Measurements from ENCODE around the gene RUNX3. TPM values are rescaled to one million over a fixed set of nuclear protein-coding genes. Genes with fewer than 3 reads are reported as not detected.
"Not testable (repeated sequence)": the region's sequence is repeated elsewhere in the genome, so short reads cannot be mapped to it uniquely, and the experiment has no call there.

The RUNX3 gene
- total RNA-seq, 1 donor from 2014 or later = 5.3 TPM

DNA sequence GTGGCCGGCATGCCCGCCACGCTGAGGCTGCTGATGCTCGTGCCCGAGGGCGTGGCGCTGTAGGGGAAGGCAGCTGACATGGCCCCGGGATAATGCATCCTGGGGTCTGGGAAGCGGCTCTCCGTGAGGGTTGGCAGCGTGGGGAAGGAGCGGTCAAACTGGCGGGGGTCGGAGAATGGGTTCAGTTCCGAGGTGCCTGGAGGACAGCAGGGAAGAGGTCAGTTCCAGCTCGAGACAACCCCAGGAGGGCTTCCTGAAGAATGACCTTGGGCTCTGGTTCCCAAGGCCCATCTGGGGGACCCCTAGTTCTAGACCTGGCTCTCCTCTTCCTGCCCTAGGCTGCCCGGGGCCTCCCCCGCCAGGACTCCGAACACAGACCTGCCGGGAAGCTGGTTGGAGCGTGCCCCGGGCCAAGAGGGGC lies 27.6 kb downstream of the RUNX3 start:
- no peak for DNase-seq (ENCODE audit: low spot score)

DNA sequence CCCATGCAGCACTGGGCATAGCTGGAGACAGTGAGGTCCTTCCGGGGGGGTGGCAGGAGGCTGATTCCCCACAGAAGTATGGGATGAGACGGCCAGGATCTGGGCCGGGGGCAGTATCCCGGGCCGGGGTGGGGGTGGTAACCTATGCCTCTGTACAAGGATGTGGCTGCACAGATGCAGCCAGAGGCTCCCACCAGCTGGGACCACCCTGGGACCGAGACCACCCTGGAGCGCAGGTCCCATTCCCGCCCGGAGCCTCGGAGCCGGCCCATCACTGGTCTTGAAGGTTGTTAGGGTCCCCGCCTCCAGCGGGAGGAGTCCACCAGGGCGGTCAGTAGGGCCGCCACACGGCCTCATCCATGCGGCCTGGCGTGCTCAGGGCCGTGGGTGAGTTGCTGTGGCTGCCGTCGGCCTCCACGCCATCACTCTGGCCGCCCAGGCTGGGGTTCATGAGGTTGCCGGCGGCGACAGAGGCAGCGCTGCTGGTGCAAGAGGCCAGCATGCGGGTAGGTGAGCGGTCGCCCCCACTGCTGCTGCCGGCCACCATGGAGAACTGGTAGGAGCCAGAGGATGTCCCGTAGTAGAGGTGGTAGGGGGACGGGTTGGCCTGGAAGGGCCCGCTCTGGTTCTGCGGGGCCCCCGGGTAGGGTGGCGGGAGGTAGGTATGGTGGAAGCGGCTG lies 28.1 kb downstream of the RUNX3 start:
- DNase-seq (ENCODE audit: low spot score) = no peak

DNA sequence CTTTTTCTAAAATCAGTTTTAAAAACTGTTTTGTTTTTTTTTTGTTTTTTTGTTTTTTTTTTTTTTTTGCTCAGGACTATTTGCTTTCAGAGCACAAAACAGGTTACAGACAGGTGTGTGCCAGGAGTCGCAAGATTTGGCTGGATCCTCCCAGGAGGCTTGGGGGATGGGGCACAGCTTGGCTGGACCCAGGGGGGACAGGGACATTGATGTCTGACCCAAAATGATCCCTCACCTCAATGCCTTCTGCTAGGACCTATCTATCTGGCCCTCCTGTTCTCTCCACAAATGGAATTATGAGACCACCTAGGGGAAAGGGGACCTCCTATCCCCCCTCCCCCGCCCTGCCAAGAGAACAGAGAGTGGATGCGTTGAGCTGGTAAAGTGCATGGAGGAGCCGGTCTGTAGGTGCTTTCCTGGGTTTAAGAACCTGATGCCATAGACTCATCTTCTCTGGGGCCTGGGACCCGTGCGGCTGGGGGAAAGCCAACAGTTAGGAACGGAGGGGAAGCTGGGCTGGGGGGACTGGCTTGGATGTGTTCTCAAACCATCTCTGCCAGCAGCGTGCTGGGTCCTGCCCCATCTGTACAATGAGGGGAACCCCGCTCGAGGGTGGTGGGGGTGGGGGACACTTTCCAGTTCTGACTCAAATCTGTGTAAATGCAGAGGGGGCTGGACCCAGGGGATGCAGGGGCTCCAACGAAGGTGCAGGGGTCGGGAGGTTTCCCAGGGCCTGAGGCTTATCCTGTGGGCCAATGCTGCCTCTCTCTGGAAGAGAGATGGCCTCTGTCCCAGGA lies 28.9 kb downstream of the RUNX3 start:
- peak; percentile 38 for DNase-seq (ENCODE audit: low spot score)

GRCh38 chr1:24900486-24900849 lies 29.6 kb downstream of the RUNX3 start:
- DNase-seq (ENCODE audit: low spot score) = peak; percentile 40

- DNase-seq (ENCODE audit: low spot score) = no peak
Observed at GRCh38 chr1:24899581-24900485, 30.2 kb downstream of the RUNX3 start.

GRCh38 chr1:24898909-24899439 lies 31.1 kb downstream of the RUNX3 start:
- DNase-seq (ENCODE audit: low spot score) = peak; percentile 39

DNA sequence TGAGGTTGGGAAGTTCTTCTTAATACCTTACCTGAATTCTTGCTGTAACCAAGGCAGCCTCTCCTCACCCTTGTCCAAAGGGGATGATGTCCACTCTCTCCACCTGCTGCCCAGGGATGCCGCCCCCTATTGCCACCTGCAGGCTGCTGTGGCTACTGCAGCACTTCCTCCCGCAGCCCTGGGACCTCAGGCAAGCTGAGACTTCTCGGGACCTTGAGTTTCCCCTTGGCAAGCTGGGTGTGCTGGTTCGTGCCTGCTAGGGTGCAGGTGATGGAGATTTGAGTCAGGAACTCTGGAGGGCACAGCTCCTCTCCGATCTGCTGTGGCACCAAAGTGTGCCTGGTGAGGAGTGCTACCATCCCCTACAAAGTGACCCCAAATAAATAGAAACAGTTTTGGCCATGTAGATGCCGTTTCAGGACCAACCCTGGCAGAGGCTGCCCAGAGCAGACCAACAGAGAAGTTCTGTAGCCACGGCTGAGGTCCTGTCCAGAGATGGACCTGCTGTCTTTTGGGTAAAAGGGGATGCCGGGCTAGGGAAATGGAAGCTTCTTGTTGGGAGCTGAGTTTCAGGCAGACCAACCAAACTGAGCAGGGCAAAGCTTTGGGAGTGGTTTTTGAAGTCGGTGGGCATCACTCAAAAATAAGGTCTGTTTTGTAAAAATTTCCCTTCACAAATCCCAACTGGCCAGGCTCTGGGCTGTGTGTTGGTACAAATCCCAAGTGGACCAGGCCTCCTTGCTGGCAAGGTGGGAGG lies 31.7 kb downstream of the RUNX3 start:
- peak; percentile 52 for DNase-seq (ENCODE audit: low spot score)

DNA sequence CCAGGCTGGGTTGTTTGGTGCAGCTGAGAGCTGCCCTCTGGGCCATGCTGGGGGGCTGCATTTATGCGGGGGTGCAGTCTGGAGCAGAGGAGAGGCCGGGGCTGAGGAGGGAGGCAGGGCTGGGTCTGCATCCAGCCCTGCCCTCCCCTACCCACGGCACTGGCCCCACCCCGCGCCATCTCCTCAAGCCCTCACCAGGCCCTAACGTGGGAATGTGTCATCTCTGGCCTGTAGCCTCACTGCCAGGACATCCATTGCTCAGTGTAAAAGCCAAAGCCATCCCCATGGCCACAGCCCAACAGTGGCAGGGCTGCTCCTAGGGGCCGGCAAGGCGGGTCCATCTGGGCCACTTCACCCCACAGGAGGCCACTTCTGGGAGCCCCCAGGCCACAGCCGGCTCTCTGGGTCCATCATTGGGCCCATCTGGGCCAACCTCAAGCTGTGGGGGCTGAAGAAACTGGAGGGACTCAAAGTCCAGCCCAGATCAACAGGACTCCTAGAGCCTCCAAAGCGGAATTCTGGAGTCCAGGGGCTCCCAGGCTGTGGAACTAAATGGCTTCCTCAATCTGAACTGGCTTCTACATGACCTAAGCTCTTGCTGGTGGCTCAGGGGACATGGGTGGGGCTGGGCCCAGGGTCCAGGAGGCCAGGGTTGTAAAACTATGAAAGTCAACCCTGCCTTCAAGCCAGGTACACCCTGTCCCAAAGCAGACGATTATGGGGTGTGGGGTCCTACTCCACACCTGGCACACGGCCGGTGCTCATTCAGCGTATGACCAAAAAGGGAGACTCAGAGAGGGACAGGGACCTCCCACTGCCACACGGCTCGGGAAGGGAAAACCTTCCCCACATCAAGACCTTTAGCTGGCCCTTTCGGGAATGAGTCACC lies 32.6 kb downstream of the RUNX3 start:
- peak; percentile 36 for DNase-seq (ENCODE audit: low spot score)

GRCh38 chr1:24896596-24897262 lies 33.3 kb downstream of the RUNX3 start:
- peak; percentile 39 for DNase-seq (ENCODE audit: low spot score)

- DNase-seq (ENCODE audit: low spot score) = peak; percentile 12
Observed at GRCh38 chr1:24896176-24896575, 33.9 kb downstream of the RUNX3 start.

- peak; percentile 19 for DNase-seq (ENCODE audit: low spot score)
Observed at GRCh38 chr1:24895511-24895910, 34.6 kb downstream of the RUNX3 start.

DNA sequence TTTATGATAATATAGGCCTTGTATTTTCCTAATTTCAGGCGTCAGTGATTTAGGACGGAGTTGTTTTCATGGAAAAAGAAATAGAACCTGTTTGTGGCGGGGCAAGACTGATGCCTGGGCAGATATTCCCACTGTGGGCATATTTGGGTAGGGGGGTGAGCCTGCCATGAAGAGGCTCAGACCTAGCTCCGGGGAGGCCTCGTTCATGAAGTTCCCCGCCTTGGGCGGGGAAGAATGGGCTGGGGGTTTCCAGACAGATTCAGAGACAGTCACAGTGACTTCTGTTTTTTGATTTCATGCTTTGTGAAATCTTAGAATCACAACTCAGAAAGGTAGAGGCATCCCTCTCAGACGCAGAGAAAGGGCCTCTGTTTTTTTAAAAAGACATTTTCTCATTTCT lies 36.1 kb downstream of the RUNX3 start:
- DNase-seq (ENCODE audit: low spot score) = no peak

GRCh38 chr1:24893431-24893830 lies 36.6 kb downstream of the RUNX3 start:
- no peak for DNase-seq (ENCODE audit: low spot score)

GRCh38 chr1:24892188-24893153 lies 37.6 kb downstream of the RUNX3 start:
- no peak for DNase-seq (ENCODE audit: low spot score)

- DNase-seq (ENCODE audit: low spot score) = not testable (repeated sequence)
Observed at GRCh38 chr1:24891367-24891766, 38.7 kb downstream of the RUNX3 start.

DNA sequence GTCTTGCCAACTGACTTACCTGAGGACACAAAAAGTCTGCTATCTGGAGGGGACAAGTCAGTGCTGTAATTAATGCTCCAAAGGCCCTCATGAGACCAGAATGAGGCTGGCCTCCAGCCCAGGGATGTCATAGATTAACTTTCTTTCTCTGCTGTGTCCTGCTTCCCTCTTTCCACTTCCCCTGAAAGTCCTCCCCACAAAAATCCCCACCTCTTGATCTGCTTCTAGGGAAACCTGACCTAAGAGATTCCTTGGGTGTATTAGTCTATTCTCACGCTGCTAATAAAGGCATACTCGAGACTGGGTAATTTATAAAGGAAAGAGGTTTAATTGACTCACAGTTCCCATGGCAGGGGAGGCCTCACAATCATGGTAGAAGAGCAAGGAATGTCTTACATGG lies 39.2 kb downstream of the RUNX3 start:
- DNase-seq (ENCODE audit: low spot score) = no peak

- DNase-seq (ENCODE audit: low spot score) = no peak
Observed at GRCh38 chr1:24888971-24889676, 41.0 kb downstream of the RUNX3 start.
